Smooth muscle cell (in vitro differentiated cells): ENCODE data around the gene RNF32. TPM values are rescaled to one million over a fixed set of nuclear protein-coding genes. Genes with fewer than 3 reads are reported as not detected.

Source experiments
- DNase-seq: peaks from one replicate; lab custom pipeline; 2025; ENCODE audit not compliant: unreplicated experiment; lab: John Stamatoyannopoulos, UW
- H2AFZ ChIP-seq: fragments of 200-600 bp; sonication (generic); 2 replicates; pipeline ENCODE4 v1.6.0; 2016; ENCODE audit warnings: antibody characterized with exemption, low read depth, mild to moderate bottlenecking
- H3F3A ChIP-seq: fragments of 200-600 bp; sonication (generic); 2 replicates; pipeline ENCODE4 v1.6.0; 2017; ENCODE audit warnings: antibody characterized with exemption, low read depth
- H3K27ac ChIP-seq: fragments of 200-600 bp; sonication (generic); 2 replicates; pipeline ENCODE4 v1.5.1; 2016; ENCODE audit warnings: low read depth, mild to moderate bottlenecking
- H3K27me3 ChIP-seq: fragments of 200-600 bp; sonication (generic); 2 replicates; pipeline ENCODE4 v1.6.1; 2016; ENCODE audit warnings: low read depth, mild to moderate bottlenecking
- H3K36me3 ChIP-seq: fragments of 200-600 bp; sonication (generic); 2 replicates; pipeline ENCODE4 v1.5.1; 2016; ENCODE audit warnings: low read depth
- H3K4me1 ChIP-seq: fragments of 200-600 bp; sonication (generic); 2 replicates; pipeline ENCODE4 v1.5.1; 2016; ENCODE audit warnings: low read depth
- H3K4me2 ChIP-seq: fragments of 200-600 bp; sonication (generic); 2 replicates; pipeline ENCODE4 v1.6.0; 2016; ENCODE audit warnings: mild to moderate bottlenecking
- H3K4me3 ChIP-seq: fragments of 200-600 bp; sonication (generic); 2 replicates; pipeline ENCODE4 v1.5.1; 2016; ENCODE audit warnings: mild to moderate bottlenecking
- H3K79me2 ChIP-seq: fragments of 200-600 bp; sonication (generic); 2 replicates; pipeline ENCODE4 v1.6.0; 2016; ENCODE audit warnings: low read depth, mild to moderate bottlenecking
- H3K9ac ChIP-seq: fragments of 200-600 bp; sonication (generic); 2 replicates; pipeline ENCODE4 v1.6.0; 2016; ENCODE audit warnings: low read depth
- H3K9me3 ChIP-seq: fragments of 200-600 bp; sonication (generic); replicated peaks from 2 replicates; pipeline ENCODE4 v1.5.1; 2016; ENCODE audit warnings: low read depth
- H4K20me1 ChIP-seq: fragments of 200-600 bp; sonication (generic); 2 replicates; pipeline ENCODE4 v1.6.0; 2016; ENCODE audit warnings: low read depth
- WGBS: methylation state at CpG from one replicate; pipeline ENCODE4 v1.1.7; 2016; ENCODE audit warnings: low lambda C conversion rate; 5-methylcytosine and 5-hydroxymethylcytosine counted together
- polyA plus RNA-seq: library from polyadenylated mRNA; unstranded; fragments of >200 nt; fragmentation: Nextera tagmentation; extraction: Ambion mirVana; gene quantifications from 2 replicates; pipeline ENCODE4 v1.2.1, GENCODE V29; 2016
- total RNA-seq: library from RNA; depleted of rRNA; stranded (reverse); fragments of >200 nt; gene quantifications from 2 replicates; pipeline ENCODE4 v1.2.3, GENCODE V29; 2014
- TF ChIP-seq, protein P1 (sequence below): fragments of 200-600 bp; sonication (generic); IDR thresholded peaks from 2 replicates; pipeline ENCODE4 v1.5.1; 2017; ENCODE audit warnings: borderline replicate concordance, mild to moderate bottlenecking, antibody characterized with exemption; ENCODE audit not compliant: insufficient read depth, poor library complexity, severe bottlenecking

RNF32 gene
- total and polyA plus RNA-seq, 2 experiments from 2014 or later: 0.63 to 4.3 TPM

DNA sequence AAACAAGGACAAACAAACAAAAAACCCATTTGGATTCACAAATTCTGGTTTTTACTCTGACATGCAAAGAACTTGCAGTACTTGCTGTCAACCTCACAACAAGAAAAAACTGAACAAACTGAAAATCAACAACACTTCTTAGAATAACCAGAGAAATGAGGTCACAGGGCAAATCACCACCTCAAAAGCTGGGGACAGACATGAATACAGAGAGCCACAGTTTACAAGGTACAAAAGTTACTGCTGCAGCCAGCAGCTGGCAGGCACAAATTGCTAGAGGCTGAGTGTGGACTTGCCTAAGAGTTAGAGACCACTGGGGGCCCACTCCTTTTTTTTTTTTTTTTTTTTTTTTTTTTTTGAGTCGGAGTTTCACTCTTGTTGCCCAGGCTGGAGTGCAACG is 15.0 kb upstream of the RNF32 start:
- WGBS: 76% methylated on average over 2 of the region's 2 CpGs
- TF ChIP-seq, protein P1, sequence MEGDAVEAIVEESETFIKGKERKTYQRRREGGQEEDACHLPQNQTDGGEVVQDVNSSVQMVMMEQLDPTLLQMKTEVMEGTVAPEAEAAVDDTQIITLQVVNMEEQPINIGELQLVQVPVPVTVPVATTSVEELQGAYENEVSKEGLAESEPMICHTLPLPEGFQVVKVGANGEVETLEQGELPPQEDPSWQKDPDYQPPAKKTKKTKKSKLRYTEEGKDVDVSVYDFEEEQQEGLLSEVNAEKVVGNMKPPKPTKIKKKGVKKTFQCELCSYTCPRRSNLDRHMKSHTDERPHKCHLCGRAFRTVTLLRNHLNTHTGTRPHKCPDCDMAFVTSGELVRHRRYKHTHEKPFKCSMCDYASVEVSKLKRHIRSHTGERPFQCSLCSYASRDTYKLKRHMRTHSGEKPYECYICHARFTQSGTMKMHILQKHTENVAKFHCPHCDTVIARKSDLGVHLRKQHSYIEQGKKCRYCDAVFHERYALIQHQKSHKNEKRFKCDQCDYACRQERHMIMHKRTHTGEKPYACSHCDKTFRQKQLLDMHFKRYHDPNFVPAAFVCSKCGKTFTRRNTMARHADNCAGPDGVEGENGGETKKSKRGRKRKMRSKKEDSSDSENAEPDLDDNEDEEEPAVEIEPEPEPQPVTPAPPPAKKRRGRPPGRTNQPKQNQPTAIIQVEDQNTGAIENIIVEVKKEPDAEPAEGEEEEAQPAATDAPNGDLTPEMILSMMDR: no peak

DNA sequence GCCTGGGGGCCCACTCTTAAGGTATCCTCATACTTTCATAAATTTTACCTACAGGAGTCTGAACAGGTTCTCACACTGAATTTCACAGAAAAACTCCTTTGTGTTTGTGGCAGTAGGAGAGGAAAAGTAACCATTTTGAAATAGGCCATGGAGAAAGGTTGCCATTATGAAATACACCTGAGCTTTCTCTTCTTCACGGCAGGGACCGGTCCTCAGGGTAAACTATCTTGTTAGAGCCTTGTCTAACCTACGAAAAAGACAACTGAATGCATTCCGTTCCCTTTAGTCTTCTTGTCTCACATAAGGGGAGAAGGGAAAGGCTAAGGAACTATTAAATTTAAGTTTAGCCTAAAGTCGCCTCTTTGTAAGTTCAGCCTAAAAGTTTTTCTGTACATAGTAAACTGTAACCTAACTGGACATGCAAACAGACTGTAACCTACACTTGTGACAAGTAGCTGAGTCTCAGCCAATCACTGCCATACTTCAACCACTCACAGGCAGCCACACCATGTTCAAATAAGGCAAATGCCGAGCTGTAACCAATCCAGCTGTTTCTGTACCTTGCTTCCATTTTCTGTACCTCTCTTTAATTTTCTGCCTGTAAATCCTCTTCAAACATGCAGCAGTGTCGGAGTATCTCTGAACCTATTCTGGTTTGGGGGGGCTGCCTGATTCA is 14.2 kb upstream of the RNF32 start:
- TF ChIP-seq, protein P1: no peak
- no peaks in the 10 kb centered on the region for H3K36me3 ChIP-seq
- no peak overlapping the region for H3K4me3 ChIP-seq
- H3K4me2 ChIP-seq: no peak overlapping the region
- no peaks in the 10 kb centered on the region for H3F3A ChIP-seq
- no peaks in the 10 kb centered on the region for H3K4me1 ChIP-seq
- DNase-seq: no peak
- no peak overlapping the region for H2AFZ ChIP-seq
- no peak overlapping the region for H3K9ac ChIP-seq
- H3K9me3 ChIP-seq: no peaks in the 10 kb centered on the region
- H3K27ac ChIP-seq: no peak overlapping the region
- no peaks in the 10 kb centered on the region for H3K79me2 ChIP-seq
- H4K20me1 ChIP-seq: no peaks in the 10 kb centered on the region
- no peaks in the 10 kb centered on the region for H3K27me3 ChIP-seq
- WGBS: 93% methylated on average over 7 of the region's 7 CpGs

More for the DNA sequence above, 15.0 kb upstream of the RNF32 start:
- no peak overlapping the region for H3K4me2 ChIP-seq
- H3K79me2 ChIP-seq: no peaks in the 10 kb centered on the region
- no peaks in the 10 kb centered on the region for H3K36me3 ChIP-seq
- H3K4me3 ChIP-seq: no peak overlapping the region
- no peak overlapping the region for H3K9ac ChIP-seq
- H3K9me3 ChIP-seq: no peaks in the 10 kb centered on the region
- no peaks in the 10 kb centered on the region for H3F3A ChIP-seq
- no peak overlapping the region for H3K27ac ChIP-seq
- no peaks in the 10 kb centered on the region for H4K20me1 ChIP-seq
- H3K4me1 ChIP-seq: no peaks in the 10 kb centered on the region
- no peaks in the 10 kb centered on the region for H3K27me3 ChIP-seq
- no peak overlapping the region for H2AFZ ChIP-seq
- no peak for DNase-seq

DNA sequence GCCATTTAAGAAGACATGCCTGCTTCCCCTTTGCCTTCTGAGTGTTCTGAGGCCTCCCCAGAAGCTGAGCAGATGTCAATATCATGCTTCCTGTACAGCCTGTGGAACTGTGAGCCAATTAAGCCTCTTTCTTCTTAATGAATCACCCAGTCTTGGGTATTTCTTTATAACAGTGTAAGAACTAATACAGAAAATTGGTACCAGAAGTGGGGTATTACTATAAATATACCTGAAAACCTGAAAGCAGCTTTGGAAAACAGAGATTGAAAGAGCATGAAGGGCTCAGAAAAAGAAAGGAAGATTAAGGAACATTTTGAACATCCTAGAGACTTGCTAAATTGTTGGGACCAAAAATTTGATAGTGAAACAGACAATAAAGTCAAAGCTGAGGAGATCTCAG is 12.0 kb upstream of the RNF32 start:
- no peak overlapping the region for H3K27ac ChIP-seq

More for the DNA sequence above, 12.0 kb upstream of the RNF32 start:
- Histone ChIP-seq H3K27me3 (no peaks in the 10 kb centered on the region), H3K9me3 (no peaks in the 10 kb centered on the region), H4K20me1 (no peaks in the 10 kb centered on the region), H3K36me3 (no peaks in the 10 kb centered on the region), H3K9ac (no peak overlapping the region), H3K4me3 (no peak overlapping the region), H3K4me2 (no peak overlapping the region), H2AFZ (no peak overlapping the region), H3K4me1 (no peaks in the 10 kb centered on the region), H3K79me2 (no peaks in the 10 kb centered on the region), H3F3A (no peaks in the 10 kb centered on the region)
- TF ChIP-seq, protein P1: no peak
- DNase-seq: no peak
